Choroid plexus epithelial cell (primary cell): ENCODE measurements around the gene KCNG2.

Experiments
- DNase-seq: peaks from one replicate; pipeline ENCODE4 v3.0.0-alpha.2; 2010; ENCODE audit warnings: low read depth
- H3K4me3 ChIP-seq: 2 replicates; pipeline ENCODE4 v1.5.1; 2011; ENCODE audit warnings: low read depth, mild to moderate bottlenecking, control low read depth, low read length, moderate library complexity
- TF ChIP-seq, protein P1 (sequence below): conservative IDR thresholded peaks from 2 replicates; pipeline ENCODE4 v1.5.1; 2011; ENCODE audit warnings: low read depth, mild to moderate bottlenecking, control low read depth, inconsistent platforms, low read length, moderate library complexity

Gene KCNG2

GRCh38 chr18:79871481-79872091 lies 73.8 kb downstream of the KCNG2 start:
- no peak for DNase-seq
- TF ChIP-seq, protein P1, sequence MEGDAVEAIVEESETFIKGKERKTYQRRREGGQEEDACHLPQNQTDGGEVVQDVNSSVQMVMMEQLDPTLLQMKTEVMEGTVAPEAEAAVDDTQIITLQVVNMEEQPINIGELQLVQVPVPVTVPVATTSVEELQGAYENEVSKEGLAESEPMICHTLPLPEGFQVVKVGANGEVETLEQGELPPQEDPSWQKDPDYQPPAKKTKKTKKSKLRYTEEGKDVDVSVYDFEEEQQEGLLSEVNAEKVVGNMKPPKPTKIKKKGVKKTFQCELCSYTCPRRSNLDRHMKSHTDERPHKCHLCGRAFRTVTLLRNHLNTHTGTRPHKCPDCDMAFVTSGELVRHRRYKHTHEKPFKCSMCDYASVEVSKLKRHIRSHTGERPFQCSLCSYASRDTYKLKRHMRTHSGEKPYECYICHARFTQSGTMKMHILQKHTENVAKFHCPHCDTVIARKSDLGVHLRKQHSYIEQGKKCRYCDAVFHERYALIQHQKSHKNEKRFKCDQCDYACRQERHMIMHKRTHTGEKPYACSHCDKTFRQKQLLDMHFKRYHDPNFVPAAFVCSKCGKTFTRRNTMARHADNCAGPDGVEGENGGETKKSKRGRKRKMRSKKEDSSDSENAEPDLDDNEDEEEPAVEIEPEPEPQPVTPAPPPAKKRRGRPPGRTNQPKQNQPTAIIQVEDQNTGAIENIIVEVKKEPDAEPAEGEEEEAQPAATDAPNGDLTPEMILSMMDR, result no peak
- H3K4me3 ChIP-seq, result no peak overlapping the region

GRCh38 chr18:79872527-79873444 lies 75.0 kb downstream of the KCNG2 start:
- DNase-seq, result no peak
- H3K4me3 ChIP-seq, result no peak overlapping the region

DNA sequence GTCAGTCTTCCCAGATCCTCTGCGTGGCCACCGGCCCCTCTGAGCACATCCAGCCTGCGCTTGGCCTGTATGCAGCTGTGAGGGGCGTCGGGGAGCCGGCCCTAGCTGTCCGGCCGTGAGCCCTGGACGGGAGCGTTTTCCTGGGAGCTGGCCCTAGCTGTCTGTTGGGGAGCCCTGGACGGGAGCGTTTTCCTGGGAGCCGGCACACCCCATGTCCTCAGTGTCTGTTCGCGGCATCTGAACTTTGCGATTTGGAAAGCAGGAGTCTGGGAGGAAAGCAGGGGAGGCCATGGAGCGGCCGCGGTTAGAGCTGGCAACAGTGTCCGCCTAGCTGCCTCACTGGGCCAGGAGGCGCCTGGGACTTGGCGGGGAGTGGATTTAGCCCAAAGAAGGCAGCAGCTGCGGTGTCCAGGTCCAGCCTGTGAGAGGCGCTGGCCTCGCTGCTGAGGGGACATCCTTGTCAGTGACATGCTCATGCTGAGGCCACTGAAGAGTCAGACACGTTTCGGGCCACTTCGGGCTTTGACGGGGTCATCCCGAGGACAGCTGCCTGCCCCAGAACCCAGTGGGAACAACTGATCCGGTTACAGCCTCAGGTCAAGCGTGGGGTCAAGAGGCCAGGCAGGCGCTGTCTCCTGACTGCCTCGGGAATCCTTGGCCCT lies 75.8 kb downstream of the KCNG2 start:
- TF ChIP-seq, protein P1, result no peak
- DNase-seq, result no peak
- H3K4me3 ChIP-seq, result no peak overlapping the region

More at GRCh38 chr18:79872527-79873444, 75.0 kb downstream of the KCNG2 start:
- TF ChIP-seq, protein P1, result no peak

DNA sequence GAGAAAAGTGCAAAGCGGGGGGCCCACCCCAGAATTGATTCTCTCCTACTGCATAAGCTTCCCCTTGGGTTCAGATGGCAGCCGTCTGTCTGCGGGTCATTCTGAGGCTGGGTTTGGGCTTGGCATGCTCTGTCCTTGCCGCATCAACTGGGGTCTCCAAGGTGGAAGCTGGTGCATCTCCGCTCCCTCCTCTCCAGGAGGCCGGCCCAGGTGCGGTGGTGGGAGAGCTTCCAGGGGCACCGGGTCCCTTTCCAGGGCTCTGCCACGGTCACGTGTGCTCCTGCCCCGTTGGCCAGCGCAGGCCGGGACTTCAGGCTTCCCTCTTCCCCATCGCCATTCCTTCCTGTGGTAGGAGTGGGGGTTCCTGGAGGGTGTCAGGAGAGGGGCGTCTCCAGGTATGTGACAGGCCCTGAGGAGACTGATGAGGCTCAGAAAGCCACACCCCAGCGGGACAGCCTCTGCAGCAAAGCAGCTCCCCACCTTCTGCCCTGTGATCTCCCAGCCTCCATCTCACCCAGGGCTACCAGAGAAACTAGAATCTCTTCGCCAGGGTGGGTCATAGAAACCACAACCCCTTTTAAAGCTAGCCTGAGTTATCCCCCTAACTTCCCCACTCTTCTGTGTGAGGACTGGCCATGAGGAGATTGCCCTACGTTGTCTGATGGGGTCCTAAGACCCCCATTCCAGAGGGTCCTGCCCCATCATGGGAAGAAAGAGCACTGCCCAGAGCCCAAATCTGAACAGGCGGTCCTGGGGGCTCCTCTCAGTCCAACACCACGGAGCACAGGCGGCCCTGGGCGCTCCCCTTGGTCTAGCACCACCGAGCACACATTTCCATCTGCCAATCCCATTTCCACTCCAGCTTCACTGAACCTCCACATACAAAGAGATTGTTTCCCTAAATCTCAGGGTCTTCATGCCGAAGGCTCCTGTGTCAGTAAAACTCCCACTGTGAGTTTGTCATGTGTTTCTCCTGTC lies 77.1 kb downstream of the KCNG2 start:
- no peak overlapping the region for H3K4me3 ChIP-seq
- TF ChIP-seq, protein P1, result no peak
- DNase-seq, result no peak

- H3K4me3 ChIP-seq, result no peak overlapping the region
- no peak for DNase-seq
- TF ChIP-seq, protein P1, result no peak
These were observed 77.8 kb downstream of the KCNG2 start for GRCh38 chr18:79875531-79875919.

- H3K4me3 ChIP-seq, result no peak overlapping the region
- DNase-seq, result no peak
- TF ChIP-seq, protein P1, result no peak
These were observed 78.3 kb downstream of the KCNG2 start for GRCh38 chr18:79875931-79876461.
